ENCODE data around the gene HSF2BP. TPM values are rescaled to one million over a fixed set of nuclear protein-coding genes. Genes with fewer than 3 reads are reported as not detected.

The HSF2BP gene
- total RNA-seq, 4 donors from 2014 or later = 0.63 to 1.2 (median 0.66) TPM; not detected in 1

DNA sequence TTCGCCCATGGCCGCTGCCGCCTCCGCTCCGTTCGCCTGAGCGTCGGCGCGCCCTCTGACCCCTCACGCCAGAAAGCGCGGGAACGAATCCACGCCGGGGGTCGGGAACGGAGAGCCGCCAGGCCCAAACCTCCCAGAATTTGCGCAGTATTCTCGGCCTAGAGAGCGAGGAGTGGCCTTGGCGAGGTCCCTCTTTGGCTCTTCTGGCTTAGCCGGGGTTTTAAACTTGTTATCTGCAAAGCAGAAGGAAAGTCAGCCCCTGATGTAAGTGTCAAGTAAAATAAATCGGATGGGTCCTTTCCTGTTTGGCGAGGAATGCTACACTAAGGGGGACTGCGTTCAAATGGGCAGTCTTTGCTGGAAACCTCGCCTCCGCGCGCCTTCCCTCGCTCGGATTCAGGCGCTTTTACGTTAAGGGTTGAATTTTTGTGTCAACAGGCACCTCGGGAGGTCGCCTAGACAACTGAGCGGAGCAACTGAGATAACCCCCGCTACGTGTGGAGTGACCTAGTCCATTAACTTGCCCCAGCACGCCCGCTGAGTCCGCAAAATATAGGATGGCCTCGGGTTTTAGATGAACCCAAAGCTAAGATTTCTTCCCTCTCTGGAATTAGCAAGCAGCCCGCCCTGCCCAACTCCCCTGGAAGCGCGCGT lies 1.1 kb downstream of the HSF2BP start:
- Histone ChIP-seq H3K27ac (replicated peaks in 1 of 4) (no peak overlapping the region), H3K27me3 (no peaks in the 10 kb centered on the region), H3K4me1 (peaks cover 19 to 39% (median 33%) of the 10 kb centered on the region in 4 donors), H3K36me3 (peaks cover 0 to 13% (median 6%) of the 10 kb centered on the region in 4 donors), H3K9me3 (no peaks in the 10 kb centered on the region), H3K4me3 (peak overlapping the region in 1 of 4 donors; percentile 98)
- 96% methylated on average over 36 of the region's 48 CpGs for WGBS
- intact Hi-C loops (cut with DNase I) = no loop called here
- DNase-seq (ENCODE audit: extremely low spot score) = no peak
- no peak for TF ChIP-seq POLR2AphosphoS5 (IDR thresholded peaks at IDR 0.05)
- TF ChIP-seq, protein P1, sequence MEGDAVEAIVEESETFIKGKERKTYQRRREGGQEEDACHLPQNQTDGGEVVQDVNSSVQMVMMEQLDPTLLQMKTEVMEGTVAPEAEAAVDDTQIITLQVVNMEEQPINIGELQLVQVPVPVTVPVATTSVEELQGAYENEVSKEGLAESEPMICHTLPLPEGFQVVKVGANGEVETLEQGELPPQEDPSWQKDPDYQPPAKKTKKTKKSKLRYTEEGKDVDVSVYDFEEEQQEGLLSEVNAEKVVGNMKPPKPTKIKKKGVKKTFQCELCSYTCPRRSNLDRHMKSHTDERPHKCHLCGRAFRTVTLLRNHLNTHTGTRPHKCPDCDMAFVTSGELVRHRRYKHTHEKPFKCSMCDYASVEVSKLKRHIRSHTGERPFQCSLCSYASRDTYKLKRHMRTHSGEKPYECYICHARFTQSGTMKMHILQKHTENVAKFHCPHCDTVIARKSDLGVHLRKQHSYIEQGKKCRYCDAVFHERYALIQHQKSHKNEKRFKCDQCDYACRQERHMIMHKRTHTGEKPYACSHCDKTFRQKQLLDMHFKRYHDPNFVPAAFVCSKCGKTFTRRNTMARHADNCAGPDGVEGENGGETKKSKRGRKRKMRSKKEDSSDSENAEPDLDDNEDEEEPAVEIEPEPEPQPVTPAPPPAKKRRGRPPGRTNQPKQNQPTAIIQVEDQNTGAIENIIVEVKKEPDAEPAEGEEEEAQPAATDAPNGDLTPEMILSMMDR (IDR thresholded peaks at IDR 0.05) = no peak
- TF ChIP-seq POLR2A (IDR thresholded peaks at IDR 0.05; ENCODE audit: low read depth) = no peak
- no peak for TF ChIP-seq EP300 (IDR thresholded peaks at IDR 0.05)

DNA sequence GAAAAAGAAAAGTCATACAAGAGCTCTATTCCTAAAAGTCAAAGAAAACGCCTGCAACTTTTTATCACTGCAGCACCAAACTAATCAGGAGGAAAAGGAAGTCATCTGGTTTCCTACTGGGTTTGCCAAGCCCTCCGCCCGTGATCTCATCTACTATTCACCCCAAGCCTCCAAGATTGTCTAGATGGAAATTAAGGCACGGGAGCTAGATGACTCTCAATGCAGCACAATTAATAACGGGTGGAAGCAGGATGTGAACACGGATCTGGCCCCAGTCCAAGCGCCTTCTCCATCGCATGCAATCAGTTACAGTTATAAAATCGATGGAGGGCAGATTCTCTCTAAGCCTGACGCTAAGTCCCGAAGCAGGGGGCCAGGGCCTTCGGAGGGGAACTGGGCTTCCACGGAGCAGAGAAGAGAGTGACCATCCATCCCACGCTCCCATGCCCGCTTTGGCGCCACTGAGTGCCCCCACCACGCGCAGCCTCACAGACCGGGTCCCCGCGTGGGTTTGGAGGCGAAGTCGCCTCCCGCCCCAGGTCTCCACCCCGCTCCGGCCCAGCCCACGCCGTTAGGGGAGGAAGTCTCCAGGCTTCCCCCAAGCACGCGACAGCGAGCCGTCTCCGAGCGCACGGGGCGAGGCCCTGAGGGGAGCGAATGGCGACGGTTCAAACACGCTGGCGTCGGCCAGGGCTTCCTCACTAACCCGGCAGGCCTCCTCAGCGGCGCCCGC lies 1.8 kb downstream of the HSF2BP start:
- TF ChIP-seq POLR2A (IDR thresholded peaks at IDR 0.05; ENCODE audit: low read depth) = no peak
- TF ChIP-seq POLR2AphosphoS5 (IDR thresholded peaks at IDR 0.05) = no peak
- TF ChIP-seq EP300 (IDR thresholded peaks at IDR 0.05) = no peak
- TF ChIP-seq, protein P1 (IDR thresholded peaks at IDR 0.05) = no peak
- H3K36me3 ChIP-seq = peaks cover 0 to 10% (median 3%) of the 10 kb centered on the region in 4 donors
- no peak overlapping the region for H3K4me3 ChIP-seq
- H3K9me3 ChIP-seq = no peaks in the 10 kb centered on the region
- no peak for DNase-seq (ENCODE audit: extremely low spot score)
- no peaks in the 10 kb centered on the region for H3K27me3 ChIP-seq
- intact Hi-C loops (cut with DNase I) = no loop called here
- no peak overlapping the region for H3K27ac ChIP-seq (replicated peaks in 1 of 4)
- WGBS = 80% methylated on average over 18 of the region's 46 CpGs
- peaks cover 19 to 39% (median 33%) of the 10 kb centered on the region in 4 donors for H3K4me1 ChIP-seq

DNA sequence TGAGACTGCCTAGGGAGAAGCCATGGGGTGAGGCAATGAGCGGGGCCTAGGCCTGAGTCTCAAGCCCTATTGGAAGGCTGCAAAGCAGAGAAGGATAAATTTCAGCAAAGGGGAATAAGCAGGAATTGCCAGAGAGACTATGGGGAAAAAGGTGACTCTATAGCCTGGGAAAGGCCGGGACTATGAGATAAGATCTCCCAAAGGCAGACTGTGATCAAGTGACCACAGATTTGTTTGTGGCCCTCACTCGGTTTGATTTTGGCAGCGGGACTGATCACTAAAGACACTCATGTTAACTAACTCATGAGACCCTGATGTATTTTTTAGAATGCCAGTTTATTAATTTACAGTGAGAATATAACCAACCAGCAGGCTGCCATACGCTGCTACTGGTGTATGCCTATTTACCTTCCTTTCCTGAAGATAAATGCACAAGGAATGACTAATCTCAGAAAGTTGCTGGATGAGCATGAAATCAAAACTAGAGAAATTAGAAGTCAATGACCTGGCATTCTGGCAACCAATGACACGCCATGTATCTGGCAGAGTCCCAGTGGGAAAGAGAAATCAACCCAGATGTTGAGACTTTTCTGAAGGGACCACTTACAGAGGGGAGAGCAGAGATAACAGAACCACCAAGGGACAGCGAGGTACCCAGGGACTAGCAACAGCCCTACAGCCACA lies 4.3 kb downstream of the HSF2BP start:
- TF ChIP-seq POLR2AphosphoS5 (IDR thresholded peaks at IDR 0.05) = no peak
- TF ChIP-seq POLR2A (IDR thresholded peaks at IDR 0.05; ENCODE audit: low read depth) = no peak
- TF ChIP-seq, protein P1 (IDR thresholded peaks at IDR 0.05) = no peak
- no peak for TF ChIP-seq EP300 (IDR thresholded peaks at IDR 0.05)
- DNase-seq (ENCODE audit: extremely low spot score) = no peak
- WGBS = 85% methylated on average over 7 of the region's 7 CpGs
- H3K27ac ChIP-seq (replicated peaks in 1 of 4) = no peak overlapping the region
- no peaks in the 10 kb centered on the region for H3K36me3 ChIP-seq
- intact Hi-C loops (cut with DNase I) = no loop called here
- no peak overlapping the region for H3K4me3 ChIP-seq
- H3K4me1 ChIP-seq = peaks cover 7 to 18% (median 12%) of the 10 kb centered on the region in 4 donors
- H3K9me3 ChIP-seq = no peaks in the 10 kb centered on the region
- H3K27me3 ChIP-seq = no peaks in the 10 kb centered on the region

DNA sequence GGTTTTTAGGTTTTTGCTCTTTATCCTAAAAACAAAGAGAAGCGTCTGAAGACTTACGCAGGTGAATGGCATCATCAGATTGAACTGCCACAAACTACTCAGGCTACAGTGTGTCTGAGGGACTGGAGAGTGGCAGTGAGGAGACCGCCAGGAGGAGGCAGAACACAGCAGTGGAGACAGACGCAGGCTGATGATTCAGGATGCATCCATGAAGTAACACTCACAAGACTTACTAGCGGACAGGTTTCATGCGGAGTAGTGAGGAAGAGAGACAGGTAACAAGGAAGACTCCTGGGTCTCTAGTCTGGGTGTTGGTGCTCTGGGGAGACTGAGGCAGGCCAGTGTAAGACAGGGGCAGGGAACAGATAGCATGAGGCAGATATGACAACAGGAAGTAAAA lies 5.7 kb downstream of the HSF2BP start:
- no peaks in the 10 kb centered on the region for H3K27me3 ChIP-seq
- WGBS = 96% methylated on average over 6 of the region's 6 CpGs
- TF ChIP-seq, protein P1 (IDR thresholded peaks at IDR 0.05) = no peak
- TF ChIP-seq EP300 (IDR thresholded peaks at IDR 0.05) = no peak
- TF ChIP-seq POLR2AphosphoS5 (IDR thresholded peaks at IDR 0.05) = no peak
- no peak for TF ChIP-seq POLR2A (IDR thresholded peaks at IDR 0.05; ENCODE audit: low read depth)

More for the DNA sequence above, 5.7 kb downstream of the HSF2BP start:
- H3K36me3 ChIP-seq = no peaks in the 10 kb centered on the region
- H3K27ac ChIP-seq (replicated peaks in 1 of 4) = no peak overlapping the region
- no peaks in the 10 kb centered on the region for H3K9me3 ChIP-seq
- no peak overlapping the region for H3K4me3 ChIP-seq
- no peak for DNase-seq (ENCODE audit: extremely low spot score)
- H3K4me1 ChIP-seq = peaks cover 1 to 11% (median 4%) of the 10 kb centered on the region in 4 donors
- intact Hi-C loops (cut with DNase I) = no loop called here
